Pons (tissue), 1 donor: ENCODE measurements around the gene MRTO4.
"Not testable (repeated sequence)": the region's sequence is repeated elsewhere in the genome, so short reads cannot be mapped to it uniquely, and the experiment has no call there.

Source experiments
- DNase-seq: peaks from one replicate; pipeline ENCODE4 v3.0.0-alpha.2; 2016; ENCODE audit warnings: low spot score

The MRTO4 gene

GRCh38 chr1:19270343-19270730 lies 18.7 kb downstream of the MRTO4 start:
- not testable (repeated sequence) for DNase-seq

GRCh38 chr1:19272064-19272463 lies 20.5 kb downstream of the MRTO4 start:
- no peak for DNase-seq

GRCh38 chr1:19273106-19273843 lies 21.7 kb downstream of the MRTO4 start:
- DNase-seq, result no peak

GRCh38 chr1:19273844-19274531 lies 22.4 kb downstream of the MRTO4 start:
- DNase-seq, result not testable (repeated sequence)

GRCh38 chr1:19274636-19275035 lies 23.0 kb downstream of the MRTO4 start:
- no peak for DNase-seq

- DNase-seq, result no peak
These were observed 32.3 kb downstream of the MRTO4 start for GRCh38 chr1:19283891-19284290.

GRCh38 chr1:19284881-19285280 lies 33.3 kb downstream of the MRTO4 start:
- DNase-seq, result no peak

GRCh38 chr1:19285366-19285765 lies 33.8 kb downstream of the MRTO4 start:
- DNase-seq, result not testable (repeated sequence)

GRCh38 chr1:19285807-19286206 lies 34.2 kb downstream of the MRTO4 start:
- not testable (repeated sequence) for DNase-seq

GRCh38 chr1:19287436-19288185 lies 36.0 kb downstream of the MRTO4 start:
- DNase-seq, result no peak

- peak; percentile 19 for DNase-seq
These were observed 37.0 kb downstream of the MRTO4 start, which contains the start of gene AKR7A3 for GRCh38 chr1:19288324-19289241. AKR7A3 (minus strand) TSS chr1:19288770; CDS start chr1:19288709, 61 bp downstream.

- DNase-seq, result no peak
These were observed 37.6 kb downstream of the MRTO4 start for GRCh38 chr1:19289244-19289643.

GRCh38 chr1:19294638-19295037 lies 43.0 kb downstream of the MRTO4 start:
- DNase-seq, result no peak

- no peak for DNase-seq
These were observed 48.6 kb downstream of the MRTO4 start for GRCh38 chr1:19300211-19300610.

- not testable (repeated sequence) for DNase-seq
These were observed 52.5 kb downstream of the MRTO4 start for GRCh38 chr1:19304081-19304480.

GRCh38 chr1:19305880-19306279 lies 54.3 kb downstream of the MRTO4 start:
- no peak for DNase-seq

GRCh38 chr1:19306941-19307340 lies 55.3 kb downstream of the MRTO4 start:
- DNase-seq, result no peak

GRCh38 chr1:19307794-19308508 lies 56.3 kb downstream of the MRTO4 start:
- DNase-seq, result no peak

- no peak for DNase-seq
These were observed 56.9 kb downstream of the MRTO4 start for GRCh38 chr1:19308509-19308907.

- no peak for DNase-seq
These were observed 57.7 kb downstream of the MRTO4 start for GRCh38 chr1:19309123-19309813.
